ENCODE data around the gene TYW1B.
"Not testable (repeated sequence)": the region's sequence is repeated elsewhere in the genome, so short reads cannot be mapped to it uniquely, and the experiment has no call there.

TYW1B gene

DNA sequence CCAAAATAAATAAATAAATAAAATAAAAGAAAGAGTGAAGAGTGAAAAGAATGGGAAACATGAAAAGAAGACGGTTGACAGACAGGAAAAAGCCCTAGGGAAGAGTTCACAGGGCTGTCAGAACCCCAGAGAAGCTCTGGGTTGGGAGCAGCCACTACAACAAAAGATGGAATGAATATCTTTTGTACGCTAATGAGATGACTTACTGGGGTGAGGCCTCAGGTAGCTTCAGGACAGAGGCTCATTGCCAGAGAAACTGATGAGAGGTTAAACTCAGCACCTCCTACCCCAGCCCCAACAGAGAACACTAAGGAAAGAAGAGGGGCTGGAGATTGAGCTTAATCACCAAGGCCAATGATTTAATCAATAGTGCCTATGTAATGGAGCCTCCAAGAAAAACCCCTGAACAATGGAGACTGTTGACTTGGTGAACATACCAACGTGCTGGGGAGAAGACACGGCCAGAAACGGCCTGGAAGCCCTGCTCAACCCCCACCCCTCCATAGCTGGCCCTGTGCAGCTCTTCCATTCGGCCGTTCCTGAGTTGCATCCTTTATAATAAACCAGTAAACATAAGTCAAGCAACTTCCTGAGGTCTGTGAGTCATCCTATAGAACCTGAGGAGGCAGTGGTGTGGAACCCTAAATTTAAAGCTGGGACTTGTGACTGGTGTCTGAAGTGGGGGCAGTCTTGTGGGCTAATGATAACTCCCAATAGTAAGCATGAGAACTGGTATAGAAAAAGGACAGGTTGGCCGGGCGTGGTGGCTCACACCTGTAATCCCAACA is 11.4 kb downstream of the TYW1B start:
- not testable (repeated sequence) for H3K27ac ChIP-seq (ENCODE audit: poor library complexity, severe bottlenecking); DNase-seq (ENCODE audit: low spot score); H3K4me3 ChIP-seq (ENCODE audit: severe bottlenecking); H3K9me3 ChIP-seq (ENCODE audit: severe bottlenecking); H3K27me3 ChIP-seq (ENCODE audit: insufficient read depth, poor library complexity, severe bottlenecking); ATAC-seq (ENCODE audit: low read depth); H3K4me1 ChIP-seq (ENCODE audit: insufficient read depth, poor library complexity, severe bottlenecking); H3K36me3 ChIP-seq (ENCODE audit: low read depth)

DNA sequence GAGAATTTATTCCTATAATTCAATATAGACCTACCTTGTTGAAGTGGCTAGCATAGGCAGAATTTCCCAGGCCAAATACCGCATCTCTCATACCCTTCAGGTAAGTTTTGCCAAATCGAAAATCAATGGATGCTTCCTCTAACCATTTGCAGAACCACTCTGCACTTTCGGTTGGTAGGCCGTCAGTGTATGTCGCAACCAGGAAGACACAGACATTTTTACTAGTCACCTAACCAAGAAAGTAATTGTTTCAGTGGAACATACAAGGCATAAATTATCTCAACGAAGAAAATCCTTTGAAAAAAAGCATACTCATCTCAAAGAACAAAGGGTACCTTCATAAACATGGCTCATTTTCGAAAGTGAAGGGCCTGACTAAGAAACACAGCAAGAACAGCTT is 17.6 kb downstream of the TYW1B start:
- not testable (repeated sequence) for H3K9me3 ChIP-seq (ENCODE audit: severe bottlenecking); H3K27me3 ChIP-seq (ENCODE audit: insufficient read depth, poor library complexity, severe bottlenecking); H3K4me1 ChIP-seq (ENCODE audit: insufficient read depth, poor library complexity, severe bottlenecking); H3K36me3 ChIP-seq (ENCODE audit: low read depth); H3K4me3 ChIP-seq (ENCODE audit: severe bottlenecking); H3K27ac ChIP-seq (ENCODE audit: poor library complexity, severe bottlenecking); ATAC-seq (ENCODE audit: low read depth); DNase-seq (ENCODE audit: low spot score)

DNA sequence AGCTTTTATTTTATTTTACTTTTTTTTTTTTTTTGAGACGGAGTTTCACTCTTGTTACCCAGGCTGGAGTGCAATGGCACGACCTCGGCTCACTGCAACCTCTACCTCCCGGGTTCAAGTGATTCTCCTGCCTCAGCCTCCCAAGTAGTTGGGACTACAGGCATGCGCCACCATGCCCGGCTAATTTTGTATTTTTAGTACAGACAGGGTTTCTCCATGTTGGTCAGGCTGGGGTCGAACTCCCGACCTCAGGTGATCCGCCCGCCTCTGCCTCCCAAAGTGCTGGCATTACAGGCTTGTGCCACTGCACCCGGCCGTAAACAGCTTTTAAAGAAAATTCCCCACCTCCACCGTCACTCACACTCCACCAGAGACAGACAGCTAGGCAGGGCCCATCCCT is 19.5 kb downstream of the TYW1B start:
- H3K36me3 ChIP-seq (ENCODE audit: low read depth); ATAC-seq (ENCODE audit: low read depth); H3K4me1 ChIP-seq (ENCODE audit: insufficient read depth, poor library complexity, severe bottlenecking); H3K9me3 ChIP-seq (ENCODE audit: severe bottlenecking); DNase-seq (ENCODE audit: low spot score); H3K27ac ChIP-seq (ENCODE audit: poor library complexity, severe bottlenecking); H3K4me3 ChIP-seq (ENCODE audit: severe bottlenecking); H3K27me3 ChIP-seq (ENCODE audit: insufficient read depth, poor library complexity, severe bottlenecking): not testable (repeated sequence)

DNA sequence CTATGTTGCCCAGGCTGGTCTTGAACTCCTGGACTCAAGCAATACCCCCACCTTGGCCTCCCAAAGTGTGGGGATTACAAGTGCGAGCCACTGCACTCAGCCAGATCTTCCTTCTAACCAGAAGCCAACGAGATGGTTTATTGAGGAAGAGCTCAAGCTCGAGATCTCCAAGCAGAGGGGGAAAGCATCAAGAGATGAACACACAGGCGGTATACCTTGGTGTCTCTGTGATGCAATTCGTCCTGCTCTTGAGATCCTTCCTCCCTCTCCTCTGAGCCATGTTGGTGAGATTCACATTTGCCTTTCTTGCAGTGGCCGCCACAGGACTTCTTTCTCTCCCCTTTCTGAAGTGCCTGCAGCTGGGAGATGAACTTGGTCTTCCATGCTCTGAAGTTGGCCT is 21.1 kb downstream of the TYW1B start:
- not testable (repeated sequence) for DNase-seq (ENCODE audit: low spot score); ATAC-seq (ENCODE audit: low read depth); H3K27me3 ChIP-seq (ENCODE audit: insufficient read depth, poor library complexity, severe bottlenecking); H3K36me3 ChIP-seq (ENCODE audit: low read depth); H3K4me3 ChIP-seq (ENCODE audit: severe bottlenecking); H3K4me1 ChIP-seq (ENCODE audit: insufficient read depth, poor library complexity, severe bottlenecking); H3K9me3 ChIP-seq (ENCODE audit: severe bottlenecking); H3K27ac ChIP-seq (ENCODE audit: poor library complexity, severe bottlenecking)

GRCh38 chr7:72805526-72806494 is 22.2 kb downstream of the TYW1B start:
- no peaks in the 10 kb centered on the region for H3K4me1 ChIP-seq (ENCODE audit: insufficient read depth, poor library complexity, severe bottlenecking)
- DNase-seq (ENCODE audit: low spot score) (no peak), ATAC-seq (ENCODE audit: low read depth) (no peak)
- no peaks in the 10 kb centered on the region for H3K27me3 ChIP-seq (ENCODE audit: insufficient read depth, poor library complexity, severe bottlenecking)
- H3K4me3 ChIP-seq (ENCODE audit: severe bottlenecking) = no peak overlapping the region
- no peaks in the 10 kb centered on the region for H3K36me3 ChIP-seq (ENCODE audit: low read depth)
- no peaks in the 10 kb centered on the region for H3K9me3 ChIP-seq (ENCODE audit: severe bottlenecking)
- H3K27ac ChIP-seq (ENCODE audit: poor library complexity, severe bottlenecking) = no peak overlapping the region
- TF ChIP-seq CTCF (IDR thresholded peaks at IDR 0.05; ENCODE audit: poor library complexity, severe bottlenecking) = no peak

DNA sequence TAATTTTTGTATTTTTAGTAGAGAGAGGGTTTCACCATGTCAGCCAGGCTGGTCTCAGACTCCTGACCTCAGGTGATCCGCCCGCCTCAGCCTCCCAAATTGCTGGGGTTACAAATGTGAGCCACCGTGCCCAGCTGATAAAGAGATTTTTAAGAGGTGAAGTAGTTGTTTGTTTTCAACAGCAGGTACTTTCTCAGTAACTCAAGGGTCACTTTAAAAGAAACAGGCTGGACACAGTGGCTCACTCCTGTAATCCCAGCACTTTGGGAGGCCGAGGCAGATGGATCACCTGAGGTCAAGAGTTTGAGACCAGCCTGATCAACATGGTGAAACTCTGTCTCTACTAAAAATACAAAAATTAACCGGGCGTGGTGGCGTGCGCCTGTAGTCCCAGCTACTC is 24.2 kb downstream of the TYW1B start:
- not testable (repeated sequence) for ATAC-seq (ENCODE audit: low read depth); H3K9me3 ChIP-seq (ENCODE audit: severe bottlenecking); H3K27ac ChIP-seq (ENCODE audit: poor library complexity, severe bottlenecking); H3K4me3 ChIP-seq (ENCODE audit: severe bottlenecking); H3K27me3 ChIP-seq (ENCODE audit: insufficient read depth, poor library complexity, severe bottlenecking); DNase-seq (ENCODE audit: low spot score); H3K36me3 ChIP-seq (ENCODE audit: low read depth); H3K4me1 ChIP-seq (ENCODE audit: insufficient read depth, poor library complexity, severe bottlenecking)

DNA sequence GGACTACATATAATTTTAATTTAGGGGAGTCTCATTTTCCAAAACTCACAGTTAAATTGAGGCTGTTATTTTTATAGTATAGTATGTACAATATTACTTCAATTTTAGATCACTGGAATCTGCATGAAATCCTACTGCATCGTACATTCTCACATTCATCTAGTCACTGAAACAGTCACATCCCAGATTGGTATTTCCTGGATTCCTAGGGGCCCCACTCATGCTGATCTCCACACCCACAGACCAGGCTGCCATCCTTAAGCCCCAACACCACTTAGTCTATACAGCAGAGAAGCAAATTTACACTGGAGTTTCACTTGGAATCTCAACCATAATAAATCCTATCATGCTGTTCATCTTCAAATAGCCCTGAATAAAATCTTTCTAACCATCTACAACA is 26.4 kb downstream of the TYW1B start:
- H3K4me3 ChIP-seq (ENCODE audit: severe bottlenecking); H3K36me3 ChIP-seq (ENCODE audit: low read depth); H3K4me1 ChIP-seq (ENCODE audit: insufficient read depth, poor library complexity, severe bottlenecking); H3K27me3 ChIP-seq (ENCODE audit: insufficient read depth, poor library complexity, severe bottlenecking); DNase-seq (ENCODE audit: low spot score); H3K9me3 ChIP-seq (ENCODE audit: severe bottlenecking); H3K27ac ChIP-seq (ENCODE audit: poor library complexity, severe bottlenecking): not testable (repeated sequence)
- peak; percentile 98 for ATAC-seq (ENCODE audit: low read depth)

DNA sequence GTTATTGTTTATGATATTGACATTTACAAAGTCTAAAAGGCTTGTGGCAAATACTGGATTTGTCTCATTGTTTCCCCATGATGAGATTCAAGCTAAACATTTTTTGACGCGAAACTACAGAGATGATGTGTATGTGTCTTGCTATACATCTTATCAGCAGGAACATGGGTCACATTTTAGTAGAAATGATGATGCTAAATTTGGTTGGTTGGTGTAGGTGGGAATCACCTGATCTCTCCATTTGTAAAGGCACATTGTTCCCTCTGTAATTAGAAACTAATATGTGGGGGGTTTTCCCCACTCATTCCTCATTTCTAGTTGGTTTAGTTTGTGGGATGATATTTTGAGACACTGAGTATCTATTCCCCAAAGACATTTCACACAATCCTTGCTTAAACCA is 32.6 kb downstream of the TYW1B start:
- H3K27me3 ChIP-seq (ENCODE audit: insufficient read depth, poor library complexity, severe bottlenecking); H3K4me1 ChIP-seq (ENCODE audit: insufficient read depth, poor library complexity, severe bottlenecking); ATAC-seq (ENCODE audit: low read depth); H3K27ac ChIP-seq (ENCODE audit: poor library complexity, severe bottlenecking); H3K4me3 ChIP-seq (ENCODE audit: severe bottlenecking); H3K36me3 ChIP-seq (ENCODE audit: low read depth); H3K9me3 ChIP-seq (ENCODE audit: severe bottlenecking); DNase-seq (ENCODE audit: low spot score): not testable (repeated sequence)
